HEK293 (cell line): ENCODE data around the gene TRIM66.

Source experiments
- CTCF ChIP-seq: fragments of 450-650 bp; formaldehyde crosslinking; IDR thresholded peaks from 2 replicates; pipeline ENCODE4 v1.5.1; 2016; ENCODE audit warnings: missing biosample characterization, missing genetic modification characterization
- KLF16 ChIP-seq: fragments of 450-650 bp; formaldehyde crosslinking; IDR thresholded peaks from 2 replicates; pipeline ENCODE4 v1.5.1; 2017; ENCODE audit warnings: missing biosample characterization, missing genetic modification characterization
- TCF7L2 ChIP-seq: IDR thresholded peaks from 2 replicates; pipeline ENCODE4 v1.6.1; 2011; ENCODE audit warnings: low read depth, mild to moderate bottlenecking, inconsistent platforms, low read length, moderate library complexity, borderline replicate concordance
- YY1 ChIP-seq: fragments of 450-650 bp; formaldehyde crosslinking; IDR thresholded peaks from 2 replicates; pipeline ENCODE4 v1.5.1; 2018; ENCODE audit warnings: missing biosample characterization, missing genetic modification characterization
- ZNF16 ChIP-seq: fragments of 450-650 bp; formaldehyde crosslinking; IDR thresholded peaks from 2 replicates; pipeline ENCODE4 v1.5.1; 2016; ENCODE audit warnings: low read depth, missing biosample characterization, missing genetic modification characterization
- ZNF202 ChIP-seq: fragments of 450-650 bp; formaldehyde crosslinking; IDR thresholded peaks from 2 replicates; pipeline ENCODE4 v1.5.1; 2016; ENCODE audit warnings: missing biosample characterization, missing genetic modification characterization, borderline replicate concordance
- ZNF239 ChIP-seq: fragments of 450-650 bp; formaldehyde crosslinking; IDR thresholded peaks from 2 replicates; pipeline ENCODE4 v1.5.1; 2016; ENCODE audit warnings: missing biosample characterization, missing genetic modification characterization
- ZNF274 ChIP-seq, 2 experiments: fragments of 200-500 bp in 1 of 2; fragments of 450-650 bp in 1 of 2; sonication (Bioruptor generic) in 1 of 2; formaldehyde crosslinking in 1 of 2; IDR thresholded peaks; 2 replicates each; pipeline versions ENCODE4 v1.5.1 to v1.6.1; 2014 to 2016; ENCODE audit warnings: borderline replicate concordance in 1 of 2, inconsistent platforms in 1 of 2, low read length in 1 of 2, missing biosample characterization in 1 of 2, missing genetic modification characterization in 1 of 2
- ZNF311 ChIP-seq: fragments of 450-650 bp; formaldehyde crosslinking; IDR thresholded peaks from 2 replicates; pipeline ENCODE4 v1.5.1; 2017; ENCODE audit warnings: missing biosample characterization, missing genetic modification characterization, borderline replicate concordance
- ZNF37A ChIP-seq: fragments of 450-650 bp; IDR thresholded peaks from 2 replicates; pipeline ENCODE4 v1.5.1; 2018; ENCODE audit warnings: missing biosample characterization, missing genetic modification characterization
- ZNF677 ChIP-seq: fragments of 450-650 bp; IDR thresholded peaks from 2 replicates; pipeline ENCODE4 v1.5.0; 2018; ENCODE audit warnings: missing biosample characterization, mild to moderate bottlenecking, missing genetic modification characterization, moderate library complexity
- ZNF792 ChIP-seq: fragments of 450-650 bp; formaldehyde crosslinking; IDR thresholded peaks from 2 replicates; pipeline ENCODE4 v1.5.1; 2016; ENCODE audit warnings: missing biosample characterization, missing genetic modification characterization

GRCh38 chr11:8593455-8593854 lies 89.0 kb downstream of the TRIM66 start:
- TF ChIP-seq CTCF (tag by site-specific recombination) = no peak
- TF ChIP-seq ZNF792 (tag by site-specific recombination) = no peak
- no peak for TF ChIP-seq ZNF16 (tag by site-specific recombination)
- TF ChIP-seq ZNF274 (IDR thresholded peaks at IDR 0.05; ENCODE audit: low read length) = no peak
- no peak for TF ChIP-seq ZNF274 (tag by site-specific recombination; IDR thresholded peaks at IDR 0.05; ENCODE audit: borderline replicate concordance)
- TF ChIP-seq YY1 (tag by site-specific recombination) = no peak
- TF ChIP-seq ZNF37A (tag by site-specific recombination) = no peak
- TF ChIP-seq ZNF202 (tag by site-specific recombination) = no peak
- TF ChIP-seq ZNF311 = no peak
- TF ChIP-seq ZNF239 (tag by site-specific recombination) = no peak
- no peak for TF ChIP-seq TCF7L2
- TF ChIP-seq KLF16 (tag by site-specific recombination) = no peak
- no peak for TF ChIP-seq ZNF677 (tag by site-specific recombination)
